Fibroblast of lung (primary cell): ENCODE results near the gene FAM167B.

Experiments used
- EZH2 ChIP-seq: IDR thresholded peaks from 2 replicates; pipeline ENCODE4 v1.5.1; 2012; ENCODE audit warnings: low read length, control low read depth, mild to moderate bottlenecking; ENCODE audit errors: missing control alignments
- TF ChIP-seq, protein P1 (sequence below), 2 donors: IDR thresholded peaks in 1 of 2; conservative IDR thresholded peaks in 1 of 2; 1 replicate in 1 of 2; 2 replicates in 1 of 2; pipeline ENCODE4 v1.5.1; 2011 to 2012; ENCODE audit warnings: low read length in 2 of 2, control low read depth in 1 of 2, inconsistent platforms in 1 of 2, low read depth in 1 of 2, mild to moderate bottlenecking in 1 of 2

DNA sequence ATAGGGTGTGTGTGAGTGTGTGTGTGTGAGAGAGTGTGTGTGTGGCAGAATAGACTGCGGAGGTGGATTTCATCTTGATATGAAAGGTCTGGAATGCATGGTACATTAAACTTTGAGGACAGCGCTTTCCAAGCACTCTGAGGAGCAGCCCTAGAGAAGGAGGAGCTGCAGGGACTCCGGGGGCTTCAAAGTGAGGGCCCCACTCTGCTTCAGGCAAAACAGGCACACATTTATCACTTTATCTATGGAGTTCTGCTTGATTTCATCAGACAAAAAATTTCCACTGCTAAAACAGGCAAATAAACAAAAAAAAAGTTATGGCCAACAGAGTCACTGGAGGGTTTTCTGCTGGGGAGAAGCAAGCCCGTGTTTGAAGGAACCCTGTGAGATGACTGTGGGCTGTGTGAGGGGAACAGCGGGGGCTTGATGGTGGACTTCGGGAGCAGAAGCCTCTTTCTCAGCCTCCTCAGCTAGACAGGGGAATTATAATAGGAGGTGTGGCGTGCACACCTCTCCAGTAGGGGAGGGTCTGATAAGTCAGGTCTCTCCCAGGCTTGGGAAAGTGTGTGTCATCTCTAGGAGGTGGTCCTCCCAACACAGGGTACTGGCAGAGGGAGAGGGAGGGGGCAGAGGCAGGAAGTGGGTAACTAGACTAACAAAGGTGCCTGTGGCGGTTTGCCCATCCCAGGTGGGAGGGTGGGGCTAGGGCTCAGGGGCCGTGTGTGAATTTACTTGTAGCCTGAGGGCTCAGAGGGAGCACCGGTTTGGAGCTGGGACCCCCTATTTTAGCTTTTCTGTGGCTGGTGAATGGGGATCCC is 26.6 kb downstream of the FAM167B start:
- TF ChIP-seq, protein P1, sequence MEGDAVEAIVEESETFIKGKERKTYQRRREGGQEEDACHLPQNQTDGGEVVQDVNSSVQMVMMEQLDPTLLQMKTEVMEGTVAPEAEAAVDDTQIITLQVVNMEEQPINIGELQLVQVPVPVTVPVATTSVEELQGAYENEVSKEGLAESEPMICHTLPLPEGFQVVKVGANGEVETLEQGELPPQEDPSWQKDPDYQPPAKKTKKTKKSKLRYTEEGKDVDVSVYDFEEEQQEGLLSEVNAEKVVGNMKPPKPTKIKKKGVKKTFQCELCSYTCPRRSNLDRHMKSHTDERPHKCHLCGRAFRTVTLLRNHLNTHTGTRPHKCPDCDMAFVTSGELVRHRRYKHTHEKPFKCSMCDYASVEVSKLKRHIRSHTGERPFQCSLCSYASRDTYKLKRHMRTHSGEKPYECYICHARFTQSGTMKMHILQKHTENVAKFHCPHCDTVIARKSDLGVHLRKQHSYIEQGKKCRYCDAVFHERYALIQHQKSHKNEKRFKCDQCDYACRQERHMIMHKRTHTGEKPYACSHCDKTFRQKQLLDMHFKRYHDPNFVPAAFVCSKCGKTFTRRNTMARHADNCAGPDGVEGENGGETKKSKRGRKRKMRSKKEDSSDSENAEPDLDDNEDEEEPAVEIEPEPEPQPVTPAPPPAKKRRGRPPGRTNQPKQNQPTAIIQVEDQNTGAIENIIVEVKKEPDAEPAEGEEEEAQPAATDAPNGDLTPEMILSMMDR (conservative IDR thresholded peaks at IDR 0.05 in 1 of 2, IDR thresholded peaks at IDR 0.05 in 1 of 2; ENCODE audit: low read depth in 1 of 2, low read length in 2 of 2), result no peak
- no peak for TF ChIP-seq EZH2
